ENCODE measurements around the gene CD300H.
A peak's percentile ranks its signal among the peaks of the same experiment; 100 is the strongest.
"Not testable (repeated sequence)": the region's sequence is repeated elsewhere in the genome, so short reads cannot be mapped to it uniquely, and the experiment has no call there.

Gene CD300H

GRCh38 chr17:74525781-74526288, 41.5 kb downstream of the CD300H start:
- DNase-seq: no peak

DNA sequence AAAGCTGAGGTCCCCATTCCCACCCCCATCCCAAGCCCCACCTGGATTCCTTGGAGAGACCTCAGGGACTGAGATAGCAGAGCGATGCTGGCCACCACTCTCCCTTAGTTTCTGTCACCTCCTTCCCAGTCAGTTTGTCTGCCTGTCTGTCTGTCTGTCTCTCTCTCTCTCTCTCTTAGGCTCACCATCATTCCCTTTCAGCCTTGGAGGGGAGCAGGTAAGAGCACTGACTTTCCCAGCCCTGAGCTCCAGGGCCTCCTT, 41.9 kb downstream of the CD300H start:
- no peak for DNase-seq

DNA sequence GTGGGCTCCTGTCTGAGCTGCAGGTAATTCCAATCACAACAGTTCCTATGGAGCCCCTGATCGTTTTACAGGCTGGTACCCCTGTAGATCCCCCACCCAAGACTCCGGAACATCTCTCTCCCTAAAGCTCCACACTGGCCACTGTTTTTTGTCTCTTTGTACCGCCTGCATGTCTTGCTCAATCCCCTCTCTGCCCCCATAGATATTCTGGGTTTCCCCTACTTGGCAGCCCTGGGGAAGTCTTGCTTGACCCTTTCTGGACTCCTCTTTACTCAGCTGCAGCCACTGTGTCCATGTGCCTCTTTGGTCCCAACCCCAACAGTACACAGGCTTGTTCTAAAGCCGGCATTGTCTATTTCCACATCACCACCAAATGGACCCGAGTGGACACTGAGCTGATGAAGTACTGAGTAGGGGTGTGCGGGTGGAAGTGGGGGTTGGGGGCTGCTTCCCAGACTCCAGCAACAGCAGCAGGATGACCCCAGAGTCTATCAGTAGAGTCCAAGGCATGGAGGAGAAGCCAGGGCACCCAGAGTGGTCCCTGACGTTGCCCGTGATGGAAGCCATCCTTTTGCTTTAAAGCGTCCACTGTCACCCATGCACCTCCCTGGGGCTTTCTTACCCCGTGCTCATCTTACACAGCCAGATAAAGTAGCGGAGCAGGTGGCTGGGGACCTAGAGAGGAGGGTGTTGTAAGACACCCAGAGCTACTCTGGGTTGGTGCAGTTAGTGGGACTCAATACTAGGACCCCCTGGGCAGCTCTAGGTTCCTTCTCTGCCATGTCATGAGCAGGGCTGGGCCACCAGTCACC, 42.5 kb downstream of the CD300H start:
- DNase-seq: no peak

DNA sequence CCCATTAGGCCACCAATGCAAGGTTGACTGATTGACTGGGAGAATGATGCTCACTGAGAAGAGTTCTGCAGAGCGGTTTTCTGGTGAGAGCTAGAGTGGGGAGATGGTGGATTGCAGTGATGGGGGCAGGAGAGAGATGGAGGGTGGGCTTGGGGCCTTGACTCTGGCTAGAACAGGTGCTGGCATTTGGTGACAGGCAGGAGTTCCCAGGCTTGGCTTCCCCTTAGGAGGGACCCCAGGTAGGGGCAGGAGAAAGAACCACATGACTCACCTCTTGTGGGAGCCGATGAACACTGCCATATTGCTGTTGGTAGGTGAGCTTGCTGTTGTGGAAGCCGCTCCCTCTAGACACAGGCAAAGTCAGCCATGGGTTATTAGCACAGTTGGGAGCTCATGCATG, 44.0 kb downstream of the CD300H start:
- no peak for DNase-seq

DNA sequence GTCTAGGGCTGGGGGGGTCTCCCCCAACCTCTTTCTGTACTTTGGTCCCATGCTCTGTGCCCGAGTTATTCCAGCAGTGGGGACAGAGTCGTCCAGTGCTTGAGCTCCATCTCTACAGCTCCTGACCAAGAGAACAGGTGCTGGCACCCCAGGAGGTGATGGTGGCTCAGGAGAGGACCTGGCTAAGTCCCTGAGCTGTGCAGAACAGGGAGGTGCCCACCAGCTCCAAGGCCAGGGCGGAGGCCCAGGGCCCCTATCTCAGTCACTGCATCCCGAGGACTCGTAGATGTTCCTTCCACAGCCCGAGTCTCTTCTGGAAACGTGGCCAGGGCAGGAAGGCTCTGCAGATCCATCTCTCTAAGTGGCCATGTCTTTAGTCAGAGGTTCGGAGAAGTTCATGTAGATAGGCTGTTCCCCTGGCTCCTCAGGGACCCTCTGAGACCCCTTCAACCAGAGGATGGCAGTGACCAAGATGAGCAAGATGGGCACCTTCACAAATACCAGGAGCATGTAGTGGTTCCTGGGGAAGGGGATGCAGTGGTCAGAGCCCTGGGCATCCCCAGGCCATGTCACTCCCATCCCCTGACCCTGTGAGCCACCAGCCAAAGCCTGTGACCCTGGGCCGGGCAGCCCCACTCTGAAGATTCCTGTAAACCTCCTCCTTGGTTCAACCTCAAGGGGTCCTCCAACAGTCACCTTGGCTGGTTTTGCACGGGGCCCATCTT, 44.8 kb downstream of the CD300H start:
- no peak for DNase-seq

DNA sequence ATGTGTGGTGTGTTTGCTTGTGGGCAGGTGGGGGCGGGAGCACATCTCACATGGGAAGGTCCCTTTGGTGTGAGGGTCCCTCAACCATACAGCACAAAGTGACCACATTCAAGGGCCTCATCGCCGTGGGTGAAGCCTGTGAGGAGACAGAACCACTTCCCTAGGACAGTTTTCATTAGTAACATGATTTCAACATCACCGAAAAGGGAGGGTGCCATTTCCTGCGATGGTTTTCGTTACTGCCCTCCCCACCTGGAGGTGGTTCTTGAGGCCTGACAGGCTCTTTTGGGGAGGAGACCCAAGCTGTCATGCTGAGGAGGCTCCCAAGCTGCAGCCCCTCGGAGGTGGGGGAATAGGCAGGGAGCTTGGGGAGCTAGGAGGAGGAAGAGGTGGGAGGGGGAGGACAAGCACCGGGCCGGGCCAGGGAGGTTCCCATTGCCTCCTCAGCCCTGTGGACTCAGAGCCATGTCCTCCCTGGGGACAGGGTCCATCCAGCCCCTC, 45.6 kb downstream of the CD300H start:
- peak; percentile 65 to 75 for DNase-seq

DNA sequence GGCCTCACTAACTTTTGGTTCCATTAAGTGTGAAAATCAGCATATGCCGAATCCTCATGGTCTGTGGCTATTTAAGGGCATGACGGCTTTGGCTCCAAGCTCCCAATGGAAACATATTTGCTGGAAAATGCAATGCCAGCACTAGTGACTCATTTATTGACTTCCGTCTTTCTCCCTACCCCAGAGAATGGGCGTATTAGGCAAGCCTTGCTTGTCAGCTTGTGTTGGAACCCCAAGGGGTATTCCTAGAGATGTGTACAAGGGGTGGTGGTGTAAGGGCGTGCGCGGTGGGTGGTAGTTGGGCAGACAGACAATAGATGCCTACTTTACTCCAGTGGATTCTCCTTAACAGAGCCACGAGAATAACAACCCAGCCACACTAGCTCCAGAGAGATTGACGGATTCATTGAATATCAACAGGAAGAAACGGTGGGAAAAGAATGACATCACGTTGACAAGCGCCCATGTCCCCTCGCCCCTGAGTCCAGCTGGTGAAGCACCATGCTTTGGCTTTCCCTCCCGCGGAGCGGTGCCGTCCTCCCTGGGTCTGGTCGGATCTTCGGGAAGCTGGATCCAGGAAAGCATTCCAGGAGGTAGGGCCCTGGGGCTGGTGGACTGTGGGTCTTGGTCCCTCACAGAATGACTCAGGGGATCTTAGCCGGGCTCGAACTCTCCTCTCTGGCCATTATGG, 46.4 kb downstream of the CD300H start:
- peak; percentile 66 to 69 for DNase-seq

DNA sequence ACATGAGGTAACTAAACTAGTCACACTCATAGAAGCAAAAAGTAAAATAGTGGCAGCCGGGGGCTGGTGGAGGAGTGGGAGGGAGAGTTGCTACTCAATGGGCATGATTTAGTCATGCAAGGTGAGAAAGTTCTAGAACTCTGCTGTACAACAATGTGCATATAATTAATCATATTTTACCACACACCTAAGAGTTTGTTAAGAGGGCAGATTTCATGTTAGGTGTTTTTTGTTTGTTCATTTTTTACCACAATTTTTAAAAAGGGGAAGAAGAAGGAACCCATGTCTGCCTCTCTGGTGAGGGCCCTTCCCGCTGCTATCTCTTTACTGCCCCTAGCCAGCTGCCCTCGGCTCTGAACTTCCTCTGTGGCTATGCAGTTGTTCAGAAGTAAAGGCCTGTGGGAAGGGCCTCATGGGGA, 47.3 kb downstream of the CD300H start:
- peak; percentile 97 to 98 for DNase-seq

DNA sequence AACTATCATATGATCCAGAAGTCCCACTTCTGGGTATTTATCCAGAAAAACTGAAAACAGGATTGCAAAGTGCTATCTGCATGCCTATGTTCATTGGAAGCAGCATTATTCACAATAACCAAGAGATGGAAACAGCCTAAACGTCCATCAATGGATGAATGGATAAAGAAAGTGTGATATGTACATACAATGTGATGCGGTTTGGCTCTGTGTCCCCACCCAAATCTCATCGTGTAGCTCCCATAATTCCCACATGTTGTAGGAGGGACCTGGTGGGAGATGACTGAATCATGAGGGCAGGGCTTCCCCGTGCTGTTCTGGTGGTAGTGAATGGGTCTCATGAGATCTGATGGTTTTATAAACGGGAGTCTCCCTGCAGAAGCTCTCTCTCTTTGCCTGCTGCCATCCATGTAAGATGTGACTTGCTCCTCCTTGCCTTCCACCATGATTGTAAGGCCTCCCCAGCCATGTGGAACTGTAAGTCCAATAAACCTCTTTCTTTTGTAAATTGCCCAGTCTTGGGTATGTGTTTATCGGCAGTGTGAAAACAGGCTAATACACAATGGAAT, 48.8 kb downstream of the CD300H start:
- not testable (repeated sequence) for DNase-seq

DNA sequence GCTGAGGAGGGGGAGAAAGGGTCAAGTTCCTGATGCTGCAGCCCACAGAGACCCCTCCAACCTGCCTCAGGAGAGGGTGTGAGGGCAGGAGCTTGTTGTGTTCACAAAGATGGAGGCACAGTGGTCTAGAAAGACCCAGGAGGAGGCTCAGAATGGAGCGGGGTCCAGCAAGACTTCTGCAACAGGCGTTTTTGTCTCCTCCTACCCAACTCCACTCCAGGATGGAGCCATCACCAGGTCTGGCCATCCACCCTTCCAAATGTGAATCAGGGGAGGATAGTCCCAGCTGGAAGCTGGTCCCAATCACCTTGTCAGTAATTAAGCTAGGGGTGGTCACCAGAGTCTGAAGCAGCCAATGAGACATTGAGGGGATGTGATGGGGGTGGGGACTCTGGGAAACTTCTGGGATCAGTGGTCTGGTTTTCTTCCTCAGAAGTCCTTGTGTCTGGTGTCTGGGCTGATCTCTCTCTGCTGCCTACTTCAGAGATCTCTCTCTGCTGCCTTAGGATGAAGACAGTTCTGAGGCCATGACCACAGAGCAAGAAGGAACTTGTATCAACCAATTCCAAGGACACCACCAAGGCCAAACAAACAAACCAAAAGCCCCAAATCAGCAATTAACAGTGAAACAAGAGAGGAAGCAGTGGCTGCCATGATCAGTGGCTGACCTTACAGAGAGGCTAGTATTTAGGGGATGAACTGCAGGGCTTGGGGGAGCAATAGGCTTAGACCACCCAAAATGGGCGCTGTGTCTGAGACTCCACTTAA, 50.6 kb downstream of the CD300H start:
- no peak for DNase-seq

DNA sequence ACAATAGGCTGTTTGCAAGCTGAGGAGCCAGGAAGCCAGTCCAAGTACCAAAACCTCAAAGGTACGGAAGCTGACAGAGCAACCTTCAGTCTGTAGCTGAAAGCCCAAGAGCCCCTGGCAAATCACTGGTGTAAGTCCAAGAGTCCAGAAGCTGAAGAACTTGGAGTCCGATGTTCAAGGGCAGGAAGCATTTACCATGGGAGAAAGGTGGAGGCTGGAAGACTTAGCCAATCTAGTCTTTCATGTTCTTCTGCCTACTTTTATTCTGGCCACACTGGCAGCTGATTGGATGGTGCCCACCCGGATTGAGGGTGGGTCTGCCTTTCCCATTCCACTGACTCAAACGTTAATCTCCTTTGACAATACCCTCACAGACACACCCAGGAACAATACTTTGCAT, 51.4 kb downstream of the CD300H start:
- no peak for DNase-seq

DNA sequence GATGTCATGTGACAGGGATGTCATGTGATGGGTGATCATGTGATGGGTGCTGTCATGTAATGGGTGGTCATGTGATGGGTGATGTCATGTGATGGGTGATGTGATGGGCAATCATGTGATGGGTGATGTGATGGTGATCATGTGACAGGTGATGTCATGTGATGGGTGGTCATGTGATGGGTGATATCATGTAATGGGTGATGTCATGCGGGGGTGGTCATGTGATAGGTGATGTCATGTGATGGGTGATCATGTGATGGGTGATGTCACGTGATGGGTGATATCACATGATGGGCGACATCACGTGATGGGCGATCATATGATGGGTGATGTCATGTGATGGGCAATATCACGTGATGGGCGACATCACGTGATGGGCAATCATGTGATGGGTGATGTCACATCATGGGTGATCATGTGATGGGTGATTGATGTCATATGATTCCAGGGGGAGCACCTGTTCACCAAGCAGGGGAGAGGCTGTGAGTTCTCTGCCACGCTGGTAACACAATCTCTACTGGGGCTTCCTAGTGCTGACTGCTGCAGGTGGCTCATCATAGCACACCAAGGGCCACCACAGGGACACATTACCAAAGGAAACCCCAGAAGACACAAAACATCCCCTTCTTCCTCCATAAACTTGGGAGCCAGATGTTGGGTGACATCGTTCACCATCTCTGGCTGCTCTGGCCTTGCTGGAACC, 52.5 kb downstream of the CD300H start:
- DNase-seq: no peak

GRCh38 chr17:74513987-74514631, 53.2 kb downstream of the CD300H start:
- DNase-seq: peak in 1 of 2 experiments; percentile 20

GRCh38 chr17:74512624-74513091, 54.7 kb downstream of the CD300H start:
- DNase-seq: peak; percentile 63 to 74

GRCh38 chr17:74512036-74512435, 55.3 kb downstream of the CD300H start:
- no peak for DNase-seq

All from Kasumi-1 (cell line).